HG03135 (cell line): Measurements from ENCODE around the gene BICC1.

ENCODE experiments used
- ATAC-seq: cut with Tn5 transposase; IDR thresholded peaks from one replicate; pipeline ENCODE4 v1.9.1; 2021; ENCODE audit warnings: mild to moderate bottlenecking, moderate library complexity; ENCODE audit not compliant: unreplicated experiment

Gene BICC1

GRCh38 chr10:58695022-58695421 is 182.3 kb downstream of the BICC1 start:
- no peak for ATAC-seq

- no peak for ATAC-seq
Observed at GRCh38 chr10:58696736-58697135, 184.1 kb downstream of the BICC1 start.

- no peak for ATAC-seq
Observed at GRCh38 chr10:58697691-58698090, 185.0 kb downstream of the BICC1 start.

GRCh38 chr10:58698777-58699356 is 186.2 kb downstream of the BICC1 start:
- no peak for ATAC-seq

GRCh38 chr10:58700591-58700990 is 187.9 kb downstream of the BICC1 start:
- ATAC-seq, result no peak

GRCh38 chr10:58701405-58702135 is 188.9 kb downstream of the BICC1 start:
- ATAC-seq, result no peak

GRCh38 chr10:58704226-58704625 is 191.6 kb downstream of the BICC1 start:
- ATAC-seq, result no peak

- no peak for ATAC-seq
Observed at GRCh38 chr10:58704671-58705141, 192.0 kb downstream of the BICC1 start.

- no peak for ATAC-seq
Observed at GRCh38 chr10:58706836-58707235, 194.2 kb downstream of the BICC1 start.

- ATAC-seq, result no peak
Observed at GRCh38 chr10:58712141-58712540, 199.5 kb downstream of the BICC1 start.

GRCh38 chr10:58712982-58713381 is 200.3 kb downstream of the BICC1 start:
- no peak for ATAC-seq

- ATAC-seq, result no peak
Observed at GRCh38 chr10:58714409-58714808, 201.7 kb downstream of the BICC1 start.

GRCh38 chr10:58715061-58715460 is 202.4 kb downstream of the BICC1 start:
- ATAC-seq, result no peak

GRCh38 chr10:58718596-58718995 is 205.9 kb downstream of the BICC1 start:
- no peak for ATAC-seq

GRCh38 chr10:58721601-58722281 is 209.1 kb downstream of the BICC1 start:
- no peak for ATAC-seq

GRCh38 chr10:58723186-58723585 is 210.5 kb downstream of the BICC1 start:
- ATAC-seq, result no peak

- no peak for ATAC-seq
Observed at GRCh38 chr10:58723966-58724365, 211.3 kb downstream of the BICC1 start.

GRCh38 chr10:58724781-58725180 is 212.1 kb downstream of the BICC1 start:
- no peak for ATAC-seq

- no peak for ATAC-seq
Observed at GRCh38 chr10:58725901-58726300, 213.2 kb downstream of the BICC1 start.

- no peak for ATAC-seq
Observed at GRCh38 chr10:58727633-58728032, 215.0 kb downstream of the BICC1 start.

GRCh38 chr10:58731276-58731675 is 218.6 kb downstream of the BICC1 start:
- ATAC-seq, result no peak

- no peak for ATAC-seq
Observed at GRCh38 chr10:58733436-58733835, 220.8 kb downstream of the BICC1 start.
